Renal pelvis (tissue), 4 donors: ENCODE results near the gene FMN1. TPM values are rescaled to one million over a fixed set of nuclear protein-coding genes. Genes with fewer than 3 reads are reported as not detected.

Experiments
- DNase-seq: peaks from one replicate; pipeline ENCODE4 v3.0.0-alpha.2; 2013
- polyA plus RNA-seq, 3 donors: library from polyadenylated mRNA; unstranded; fragments of 120-200 nt; gene quantifications; one replicate each; pipeline ENCODE4 v1.2.1, GENCODE V29; 2013; ENCODE audit not compliant: insufficient read length in 3 of 3

FMN1 gene
- polyA plus RNA-seq, 3 donors = 15.1 to 24.2 (median 19.5) TPM

DNA sequence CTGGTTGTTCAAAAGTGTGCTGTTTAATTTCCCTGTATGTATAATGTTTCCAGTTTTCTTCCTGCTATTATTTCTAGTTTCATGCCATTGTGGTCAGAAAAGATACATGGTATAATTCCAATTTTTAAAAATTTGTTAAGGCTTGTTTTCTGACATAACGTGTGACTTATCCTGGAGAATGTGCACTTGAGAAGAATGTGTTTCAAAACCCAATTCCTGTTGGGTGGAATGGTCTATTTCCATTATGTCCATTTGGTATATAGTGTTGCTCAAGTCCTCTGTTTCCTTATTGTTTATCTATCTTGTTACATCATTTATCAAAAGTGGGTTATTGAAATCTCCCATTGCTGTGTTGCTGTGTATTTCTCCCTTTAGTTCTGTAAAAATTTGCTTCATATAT, 261.3 kb downstream of the FMN1 start:
- no peak for DNase-seq

DNA sequence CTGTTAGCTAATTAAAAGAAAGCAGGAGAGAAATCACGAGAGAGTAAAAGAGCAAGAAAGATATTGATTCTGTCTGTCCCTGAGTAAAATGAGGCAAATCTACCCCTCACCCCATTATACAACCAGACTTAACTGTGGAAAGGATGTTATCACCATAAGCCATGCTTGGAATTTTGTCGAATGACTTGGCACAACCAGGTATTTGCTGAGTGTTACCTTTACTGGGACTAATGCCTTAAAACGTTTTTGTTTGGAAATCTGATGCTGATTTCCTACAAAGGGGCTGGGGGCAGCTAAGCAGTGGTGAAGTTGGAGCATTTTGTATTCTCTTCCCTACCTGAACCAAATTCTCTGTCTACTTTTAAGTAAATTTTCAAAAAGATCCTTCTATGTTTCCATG, 265.6 kb downstream of the FMN1 start:
- no peak for DNase-seq

- DNase-seq = no peak
Observed at GRCh38 chr15:32927124-32927523, 267.4 kb downstream of the FMN1 start.

DNA sequence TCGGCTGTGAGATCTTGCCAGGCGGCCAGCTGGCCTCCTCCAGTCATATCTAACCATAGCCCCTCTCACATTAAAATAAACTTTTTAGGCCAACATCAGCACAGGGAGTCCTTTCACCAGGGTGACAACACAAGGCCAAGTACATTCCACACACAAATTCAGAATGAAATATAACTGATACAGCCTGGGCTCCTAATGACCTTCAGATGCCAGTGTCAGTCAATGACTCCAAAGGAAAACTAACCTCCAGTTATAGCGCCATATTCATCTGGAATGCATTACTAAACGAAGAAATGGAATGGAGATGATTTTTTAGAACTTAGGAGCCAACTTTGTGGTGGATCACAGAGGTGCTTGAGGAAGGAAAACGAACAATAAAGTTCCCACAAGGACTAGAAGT, 271.3 kb downstream of the FMN1 start:
- DNase-seq = no peak

- no peak for DNase-seq
Observed at GRCh38 chr15:32922541-32922940, 272.0 kb downstream of the FMN1 start.

- no peak for DNase-seq
Observed at GRCh38 chr15:32919749-32920414, 274.6 kb downstream of the FMN1 start.

GRCh38 chr15:32918547-32918946, 276.0 kb downstream of the FMN1 start:
- DNase-seq = no peak

GRCh38 chr15:32910839-32911238, 283.7 kb downstream of the FMN1 start:
- no peak for DNase-seq

DNA sequence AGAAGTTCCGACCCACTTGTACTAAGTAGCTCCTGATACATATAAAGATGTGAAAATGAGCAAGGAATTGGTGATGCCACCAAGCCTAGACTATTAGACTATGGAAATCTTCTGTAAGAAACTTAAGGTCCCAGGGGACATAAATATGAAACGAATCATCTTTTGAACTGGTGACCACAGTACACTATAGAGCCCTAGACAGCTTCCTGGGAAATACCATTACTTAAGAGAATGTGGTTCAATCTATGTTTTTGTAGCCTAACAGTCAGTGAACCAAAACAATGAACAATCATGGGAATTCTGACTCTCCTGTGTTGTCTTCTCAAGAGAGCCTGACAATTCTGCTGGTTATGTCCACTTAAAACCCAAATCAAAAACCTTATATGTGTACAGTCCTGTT, 285.1 kb downstream of the FMN1 start:
- no peak for DNase-seq

DNA sequence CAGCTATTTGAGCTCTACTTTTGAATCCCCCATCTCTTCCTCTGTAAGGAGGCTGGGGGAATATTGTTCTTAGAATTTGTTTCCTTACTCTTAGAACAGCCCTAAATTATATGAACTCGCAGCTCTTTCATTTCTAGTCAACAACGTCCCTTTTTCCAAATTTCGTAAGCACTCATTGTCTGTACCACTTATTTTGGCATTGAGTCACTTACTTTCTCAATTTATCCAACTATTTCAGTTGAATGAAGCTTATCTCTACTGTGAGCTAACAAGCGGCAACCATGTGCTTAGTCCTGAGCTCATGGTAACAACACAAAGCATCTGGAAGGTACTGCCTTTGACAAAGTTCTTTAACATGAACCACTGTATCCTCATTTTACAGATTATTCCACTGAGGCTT, 285.6 kb downstream of the FMN1 start:
- no peak for DNase-seq

DNA sequence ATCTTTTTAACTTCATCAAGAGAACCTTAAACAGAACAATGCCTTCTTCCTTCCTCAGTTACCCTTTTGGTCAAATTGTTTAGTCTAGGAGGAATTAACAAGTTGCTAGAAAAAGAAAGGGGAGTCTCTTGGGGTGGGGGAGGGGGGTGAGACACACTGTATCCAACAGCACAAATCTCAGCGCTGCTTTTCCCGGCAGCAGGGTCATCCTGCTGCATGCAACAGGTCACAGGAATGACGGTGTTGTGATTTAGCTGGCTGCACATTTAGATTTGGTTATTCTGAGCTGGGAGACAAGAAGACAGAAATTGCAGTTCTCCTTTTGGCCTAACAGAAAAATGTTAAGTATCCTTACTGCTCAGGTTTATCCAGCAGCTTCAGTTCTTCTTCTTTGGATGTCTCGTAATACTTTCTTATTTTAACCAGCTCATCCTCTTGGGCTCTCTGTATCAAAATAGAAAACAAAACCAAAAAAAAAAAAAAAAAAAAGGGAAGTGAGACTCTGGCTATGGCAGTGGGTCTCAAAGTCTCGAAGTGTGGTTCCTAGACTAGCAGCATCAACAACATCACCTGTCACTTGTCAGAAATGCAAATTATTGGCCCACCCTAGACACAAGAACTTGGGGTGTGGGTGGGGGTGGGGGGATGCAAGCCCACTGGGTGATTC, 286.2 kb downstream of the FMN1 start:
- no peak for DNase-seq

DNA sequence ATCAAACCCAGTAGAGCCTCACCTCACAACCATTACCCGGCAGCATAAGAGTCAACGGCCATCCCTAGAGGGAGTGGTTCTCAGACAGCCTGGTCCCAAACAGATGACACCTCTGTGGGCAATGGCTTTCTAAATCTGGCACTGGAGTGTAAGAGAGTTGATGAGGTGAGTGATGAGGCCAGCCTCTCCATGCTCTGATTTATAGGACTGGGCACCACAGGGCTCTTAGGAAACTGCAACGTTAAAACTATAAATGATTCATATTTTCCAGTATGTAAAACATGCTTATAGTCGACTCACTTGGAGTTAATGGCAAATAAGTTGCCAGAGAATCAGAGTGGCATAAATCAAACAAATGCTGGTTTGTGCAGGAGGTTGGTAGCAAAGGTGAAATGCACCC, 289.0 kb downstream of the FMN1 start:
- no peak for DNase-seq

- DNase-seq = no peak
Observed at GRCh38 chr15:32904448-32904847, 290.1 kb downstream of the FMN1 start.

- no peak for DNase-seq
Observed at GRCh38 chr15:32903591-32904290, 290.8 kb downstream of the FMN1 start.

- DNase-seq = no peak
Observed at GRCh38 chr15:32901995-32902394, 292.5 kb downstream of the FMN1 start.

DNA sequence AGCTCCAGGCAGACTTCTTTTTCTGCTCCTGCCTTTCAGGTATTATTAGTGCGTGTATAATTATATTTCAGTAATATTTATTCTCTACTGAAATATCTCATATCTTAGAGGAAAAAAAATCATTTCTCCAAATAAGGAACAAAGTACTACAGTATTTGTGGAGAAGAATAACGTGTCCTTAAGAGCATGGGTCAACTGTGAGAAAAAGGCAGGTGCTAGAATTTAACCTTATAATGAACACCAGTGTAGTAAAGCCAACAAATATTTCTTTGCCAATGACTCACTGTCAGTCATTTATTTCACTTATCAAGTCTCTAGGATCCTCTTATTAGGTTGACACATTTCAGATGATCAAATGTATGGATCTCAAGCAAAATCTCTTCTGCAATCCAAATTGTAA, 293.3 kb downstream of the FMN1 start:
- no peak for DNase-seq

- DNase-seq = no peak
Observed at GRCh38 chr15:32899126-32899596, 295.4 kb downstream of the FMN1 start.

DNA sequence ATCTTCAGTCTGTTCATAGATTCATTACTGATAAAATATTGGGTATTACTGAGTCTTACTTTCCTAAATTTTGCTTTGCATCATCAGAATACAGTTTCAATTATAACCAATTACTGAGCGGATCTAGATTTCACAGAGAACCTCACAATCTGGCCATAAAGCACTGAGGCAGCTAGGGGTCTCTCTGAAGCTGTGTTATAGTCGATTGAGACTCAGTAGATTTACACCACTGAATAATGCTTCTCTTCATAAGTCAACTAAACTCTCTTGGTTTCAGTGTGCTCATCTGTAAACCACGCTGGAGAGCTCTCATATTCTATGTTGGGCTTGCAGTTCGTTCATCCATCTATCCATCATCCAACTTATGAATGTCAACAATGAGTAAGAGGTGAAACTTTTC, 296.1 kb downstream of the FMN1 start:
- DNase-seq = no peak

GRCh38 chr15:32893421-32893820, 301.1 kb downstream of the FMN1 start:
- DNase-seq = no peak

GRCh38 chr15:32889214-32889613, 305.3 kb downstream of the FMN1 start:
- no peak for DNase-seq

DNA sequence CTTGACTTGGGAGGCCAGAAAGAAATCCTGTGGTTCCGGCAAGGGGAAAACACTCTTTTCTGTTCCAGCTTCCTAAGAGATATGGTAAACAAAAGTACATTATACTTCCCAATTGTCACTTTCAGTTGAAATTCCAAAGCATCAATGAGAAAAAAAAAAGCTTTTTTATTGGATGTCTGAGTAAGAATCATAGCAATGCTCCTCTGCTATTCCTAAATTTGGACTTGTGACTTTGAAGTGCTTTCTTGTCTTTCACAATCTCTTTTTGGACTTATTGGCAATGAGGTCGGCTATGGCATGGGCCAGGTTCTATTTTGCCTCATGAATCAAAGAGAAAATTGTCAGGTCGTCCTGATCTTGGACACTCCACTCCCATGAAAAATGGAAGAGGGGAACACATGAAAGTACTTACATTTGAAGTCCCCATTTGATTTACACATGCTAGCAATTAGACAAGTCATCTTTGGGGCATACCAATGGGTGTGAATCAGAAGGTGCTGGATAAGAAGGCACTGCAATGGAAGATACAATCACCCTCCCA, 306.2 kb downstream of the FMN1 start:
- no peak for DNase-seq

DNA sequence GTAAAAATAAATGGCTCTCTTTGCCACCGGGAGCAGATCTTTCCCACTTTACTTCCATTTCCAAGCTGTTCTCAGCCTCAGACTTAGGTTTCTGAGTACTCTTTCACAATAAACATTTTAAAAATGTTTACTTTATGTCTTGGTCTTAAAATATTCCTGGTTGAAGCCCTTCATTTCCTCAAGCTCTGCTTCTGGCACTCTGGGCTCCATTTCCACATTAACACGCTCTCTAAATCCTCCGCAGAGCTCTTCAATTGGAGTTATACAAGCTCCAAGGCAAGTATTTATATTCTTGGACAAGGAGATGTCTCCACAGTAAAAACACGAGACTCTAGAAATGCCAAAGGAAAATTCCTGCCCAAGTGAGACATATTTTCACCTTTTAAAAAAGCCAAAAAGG, 307.4 kb downstream of the FMN1 start:
- DNase-seq = no peak

GRCh38 chr15:32886459-32886858, 308.1 kb downstream of the FMN1 start:
- DNase-seq = no peak
